Activated CD8-positive, alpha-beta memory T cell treated with anti-CD3 and anti-CD28 coated beads, Interleukin-2, amount 50 U/mL, for 24 hours (primary cell): ENCODE results near the gene RPL13.
A peak's percentile ranks its signal among the peaks of the same experiment; 100 is the strongest.

Source experiments
- DNase-seq: peaks from one replicate; pipeline ENCODE4 v3.0.0-alpha.2; 2020; ENCODE audit errors: extremely low read depth

RPL13 gene

DNA sequence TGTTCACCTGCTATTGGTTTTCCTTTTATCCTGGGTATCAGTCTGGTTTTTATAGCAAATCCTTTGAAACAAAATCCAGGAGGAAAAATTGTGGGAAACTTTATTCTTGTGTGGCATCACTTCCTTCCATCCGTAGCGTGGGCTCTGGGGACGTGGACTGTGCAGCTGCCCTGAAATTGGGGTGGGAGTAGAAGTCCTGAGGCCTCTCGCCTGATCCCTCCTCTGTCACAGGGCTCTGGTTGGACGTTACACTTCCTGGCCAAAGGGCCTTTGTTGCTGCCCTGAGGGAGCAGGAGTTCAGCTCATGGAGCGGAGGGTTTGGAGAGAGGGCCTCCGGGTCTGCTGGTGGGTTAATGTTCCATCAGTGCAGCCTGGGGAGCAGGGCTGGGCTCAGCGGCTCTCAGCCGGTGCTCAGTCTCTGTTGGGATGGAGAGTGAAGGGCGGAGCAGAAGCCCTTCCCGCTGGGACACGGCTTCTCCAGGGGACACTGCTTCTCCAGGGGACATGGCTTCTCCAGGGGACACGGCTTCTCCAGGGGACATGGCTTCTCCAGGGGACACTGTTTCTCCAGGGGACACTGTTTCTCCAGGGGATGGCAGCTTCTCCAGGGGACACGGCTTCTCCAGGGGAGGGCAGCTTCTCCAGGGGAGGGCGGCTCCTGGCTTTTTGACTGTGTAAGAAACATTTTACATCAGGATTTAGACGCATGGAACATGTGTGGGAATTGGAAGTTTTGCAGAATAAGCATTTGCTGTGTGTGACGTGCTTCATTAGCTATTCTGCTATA is 15.2 kb upstream of the RPL13 start:
- no peak for DNase-seq

DNA sequence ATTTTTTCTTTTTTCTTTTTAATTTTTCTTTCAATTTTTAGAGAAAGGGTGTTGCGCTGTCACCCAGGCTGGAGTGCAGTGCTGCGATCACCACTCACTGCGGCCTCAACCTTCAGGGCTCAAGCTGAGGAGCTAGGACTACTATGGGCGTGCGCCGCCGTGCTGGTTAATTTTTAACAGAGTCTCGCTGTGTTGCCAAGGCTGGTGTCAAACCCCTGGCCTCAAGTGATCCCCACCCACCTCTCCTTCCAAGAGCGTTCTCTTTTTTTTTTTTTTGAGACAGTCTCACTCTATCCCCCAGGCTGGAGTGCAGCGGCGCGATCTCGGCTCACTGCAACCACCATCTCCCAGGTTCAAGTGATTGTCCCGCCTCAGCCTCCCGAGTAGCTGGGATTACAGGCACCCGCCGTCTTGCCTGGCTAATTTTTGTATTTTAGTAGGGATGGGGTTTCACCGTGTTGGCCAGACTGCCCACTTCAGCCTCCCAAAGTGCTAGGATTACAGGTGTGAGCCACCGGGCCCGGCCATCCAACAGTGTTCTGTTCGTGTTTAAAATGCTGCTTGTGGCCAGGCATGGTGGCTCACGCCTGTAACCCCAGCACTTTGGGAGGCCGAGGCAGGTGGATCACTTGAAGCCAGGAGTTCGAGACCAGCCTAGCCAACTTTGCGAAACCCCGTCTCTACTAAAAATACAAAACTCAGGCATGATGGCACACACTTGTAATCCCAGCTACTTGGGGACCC is 14.5 kb upstream of the RPL13 start:
- no peak for DNase-seq

DNA sequence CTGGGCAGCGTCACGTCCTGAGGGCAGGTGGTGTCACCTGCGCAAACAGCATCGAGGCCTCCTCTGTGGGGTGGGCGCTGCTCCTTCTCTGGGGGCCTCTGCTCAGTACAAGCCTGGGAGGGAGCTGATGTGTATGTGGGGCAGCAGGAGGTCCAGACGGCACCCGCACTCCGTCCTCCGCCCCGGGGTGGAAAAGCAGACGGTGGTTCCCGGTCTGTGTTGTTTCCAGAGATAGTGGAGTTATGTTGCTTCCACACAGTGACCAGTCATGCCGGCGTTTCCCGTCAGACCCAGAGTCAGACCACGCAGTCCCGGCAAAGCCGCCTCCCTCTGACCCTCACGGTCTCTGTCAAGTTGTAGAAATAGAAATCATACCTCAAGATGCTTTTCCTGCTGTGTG is 13.7 kb upstream of the RPL13 start:
- no peak for DNase-seq

DNA sequence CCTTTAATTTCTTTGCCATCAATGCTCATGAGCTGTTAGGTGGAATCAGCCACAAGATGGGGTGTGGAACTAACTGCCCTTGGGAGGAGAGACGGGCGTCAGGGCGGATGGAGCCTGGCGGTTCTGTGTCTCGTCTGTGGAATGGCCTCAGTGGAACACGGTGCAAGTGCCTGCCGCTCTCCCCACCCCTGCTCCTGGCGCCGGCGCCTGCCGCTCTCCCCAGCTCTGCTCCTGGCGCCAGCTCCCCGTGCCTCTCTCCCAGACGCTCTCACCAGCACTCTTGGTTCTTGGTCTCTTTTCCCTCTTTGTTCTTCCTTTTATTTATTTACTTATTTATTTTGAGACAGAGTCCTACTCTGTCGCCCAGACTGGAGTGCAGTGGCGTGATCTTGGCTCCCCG is 13.2 kb upstream of the RPL13 start:
- DNase-seq = no peak

DNA sequence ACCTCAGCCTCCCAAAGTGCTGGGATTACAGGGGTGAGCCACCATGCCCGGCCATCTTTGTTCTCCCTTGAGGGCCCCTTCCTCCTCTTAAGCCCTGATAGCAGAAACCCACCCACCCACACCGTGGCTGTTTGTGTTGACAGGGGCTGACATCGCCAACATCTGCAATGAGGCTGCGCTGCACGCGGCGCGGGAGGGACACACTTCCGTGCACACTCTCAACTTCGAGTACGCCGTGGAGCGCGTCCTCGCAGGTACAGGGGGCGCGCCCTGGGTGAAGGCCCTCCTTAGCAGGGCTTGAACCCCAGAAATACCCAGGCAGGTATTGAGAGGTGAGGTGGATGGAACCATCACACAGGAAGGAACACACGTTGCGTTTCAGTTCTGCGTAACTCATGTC is 12.6 kb upstream of the RPL13 start:
- DNase-seq = no peak

DNA sequence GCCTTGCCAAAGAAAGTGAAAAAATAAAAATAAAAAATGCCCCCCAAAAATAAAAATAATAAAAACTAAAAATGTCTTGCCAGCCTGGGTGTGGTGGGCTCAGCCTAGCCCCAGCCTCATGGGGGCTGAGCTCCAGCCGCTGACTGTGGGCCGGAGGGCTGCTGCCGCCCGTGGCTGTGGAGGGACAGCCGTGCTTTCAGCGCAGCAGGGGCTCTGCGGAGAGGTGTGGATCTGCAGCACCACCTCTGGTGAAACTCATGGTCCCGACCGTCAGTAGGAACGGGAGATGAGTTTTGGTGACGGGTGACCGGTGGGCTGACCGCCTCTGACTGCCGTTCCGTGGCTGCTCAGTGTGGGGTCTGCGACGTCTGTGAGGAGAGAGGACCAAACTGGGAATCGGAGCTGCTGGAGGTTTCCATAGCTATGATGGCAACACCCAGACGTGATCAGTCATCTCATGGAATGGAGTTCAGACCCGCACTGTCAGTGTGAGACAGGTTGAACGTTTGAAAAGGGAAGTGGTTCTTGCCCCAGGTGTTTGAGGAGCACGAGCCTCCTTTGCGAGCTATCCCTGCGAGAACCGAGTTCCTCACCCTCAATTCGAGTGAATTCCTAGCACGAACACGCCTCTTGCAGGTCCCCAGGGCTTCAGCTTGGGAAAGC is 12.0 kb upstream of the RPL13 start:
- DNase-seq = no peak

DNA sequence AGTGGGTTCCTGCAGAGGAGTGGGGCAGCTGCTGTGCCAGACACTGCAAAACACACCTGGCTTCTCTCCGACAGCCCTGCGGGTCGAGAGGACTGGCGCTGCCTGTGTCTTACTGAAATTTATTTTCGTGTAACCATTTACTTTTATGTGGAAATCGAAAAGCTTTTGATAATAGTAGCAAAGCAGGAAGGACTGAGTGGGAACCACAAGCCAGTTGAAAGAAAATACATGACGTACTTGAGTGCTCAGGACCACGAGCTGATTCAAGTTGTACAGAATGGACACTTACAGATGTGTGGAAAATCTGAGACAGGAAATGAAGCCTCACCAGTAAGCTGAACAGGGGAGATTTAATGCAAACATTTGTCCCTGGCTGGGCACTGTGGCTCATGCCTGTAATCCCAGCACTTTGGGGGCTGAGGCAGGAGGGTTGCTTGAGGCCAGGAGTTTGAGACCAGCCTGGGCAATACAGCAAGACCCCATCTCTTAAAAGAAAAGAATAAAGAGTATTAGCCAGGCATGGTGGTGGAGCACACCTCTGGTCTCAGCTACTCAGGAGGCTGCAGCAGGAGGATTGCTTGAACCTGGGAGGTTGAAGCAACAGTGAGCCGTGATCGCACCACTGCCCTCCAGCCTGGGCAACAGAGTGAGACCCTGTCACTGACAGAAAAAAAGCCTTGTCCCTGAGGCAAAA is 11.3 kb upstream of the RPL13 start:
- DNase-seq = no peak

DNA sequence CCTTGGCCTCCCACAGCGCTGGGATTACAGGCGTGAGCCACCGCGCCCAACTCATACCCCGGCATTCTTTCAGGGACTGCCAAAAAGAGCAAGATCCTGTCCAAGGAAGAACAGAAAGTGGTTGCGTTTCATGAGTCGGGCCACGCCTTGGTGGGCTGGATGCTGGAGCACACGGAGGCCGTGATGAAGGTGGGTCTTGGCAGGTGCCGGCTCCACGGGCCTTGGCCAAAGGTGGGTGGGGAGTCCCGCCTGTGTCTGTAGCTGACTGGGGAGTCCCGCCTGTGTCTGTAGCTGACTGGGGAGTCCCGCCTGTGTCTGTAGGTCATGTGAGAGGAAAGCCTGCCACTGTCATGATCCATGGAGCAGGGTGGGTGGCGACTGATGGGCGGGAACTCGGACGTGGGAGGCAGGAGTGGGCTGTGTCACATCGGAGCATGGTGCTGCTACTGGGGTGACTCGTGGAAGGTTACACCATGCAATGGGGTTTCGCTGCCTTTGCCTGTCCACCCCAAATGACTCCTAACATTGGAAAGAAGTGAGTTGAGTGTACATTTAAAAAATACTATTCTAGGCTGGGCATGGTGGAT is 10.0 kb upstream of the RPL13 start:
- DNase-seq = no peak

DNA sequence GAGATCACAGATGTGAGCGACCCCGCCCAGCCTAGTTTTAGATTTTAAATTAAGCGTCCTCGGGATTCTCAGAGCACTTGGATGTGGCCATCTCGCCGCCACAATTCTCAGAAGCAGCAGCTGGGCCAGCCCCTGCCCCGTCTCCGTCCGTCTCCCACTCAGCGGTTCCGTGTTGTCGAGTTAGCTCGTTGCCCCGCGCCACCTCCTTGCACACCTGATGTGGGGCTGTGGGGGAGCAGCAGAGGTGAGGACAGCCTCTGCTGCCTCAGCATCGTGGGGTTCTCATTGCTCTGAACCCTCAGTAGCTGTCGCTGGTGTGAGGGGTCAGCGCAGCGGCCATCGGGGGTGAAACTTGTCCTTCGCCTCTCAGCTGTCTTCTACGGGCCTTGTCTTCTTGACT is 8.2 kb upstream of the RPL13 start:
- no peak for DNase-seq

DNA sequence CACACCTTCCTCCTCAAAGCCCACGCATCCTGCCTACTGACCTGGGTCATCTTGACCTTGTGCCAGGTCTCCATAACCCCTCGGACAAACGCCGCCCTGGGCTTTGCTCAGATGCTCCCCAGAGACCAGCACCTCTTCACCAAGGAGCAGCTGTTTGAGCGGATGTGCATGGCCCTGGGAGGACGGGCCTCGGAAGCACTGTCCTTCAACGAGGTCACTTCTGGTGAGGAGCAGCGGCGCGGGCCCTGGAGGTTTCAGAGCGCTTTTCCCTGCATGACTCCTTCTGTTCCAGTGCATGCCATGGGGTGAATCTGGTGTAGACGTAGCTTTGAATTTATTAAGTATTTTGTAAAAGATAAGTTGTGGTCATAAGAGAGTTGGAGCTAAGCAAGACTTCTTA is 7.6 kb upstream of the RPL13 start:
- no peak for DNase-seq

DNA sequence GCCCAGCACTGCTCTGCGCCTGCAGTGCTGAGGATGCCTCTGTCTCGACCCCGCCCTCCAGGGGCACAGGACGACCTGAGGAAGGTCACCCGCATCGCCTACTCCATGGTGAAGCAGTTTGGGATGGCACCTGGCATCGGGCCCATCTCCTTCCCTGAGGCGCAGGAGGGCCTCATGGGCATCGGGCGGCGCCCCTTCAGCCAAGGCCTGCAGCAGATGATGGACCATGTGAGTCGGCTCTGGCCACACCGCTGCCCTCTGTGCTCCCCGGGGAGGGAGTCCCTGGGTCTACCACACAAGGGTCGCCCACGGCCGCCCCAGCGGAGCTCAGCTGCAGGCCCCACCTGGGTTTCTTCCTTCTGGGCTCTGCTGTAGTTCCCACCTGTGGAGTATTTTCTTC is 6.7 kb upstream of the RPL13 start:
- no peak for DNase-seq

DNA sequence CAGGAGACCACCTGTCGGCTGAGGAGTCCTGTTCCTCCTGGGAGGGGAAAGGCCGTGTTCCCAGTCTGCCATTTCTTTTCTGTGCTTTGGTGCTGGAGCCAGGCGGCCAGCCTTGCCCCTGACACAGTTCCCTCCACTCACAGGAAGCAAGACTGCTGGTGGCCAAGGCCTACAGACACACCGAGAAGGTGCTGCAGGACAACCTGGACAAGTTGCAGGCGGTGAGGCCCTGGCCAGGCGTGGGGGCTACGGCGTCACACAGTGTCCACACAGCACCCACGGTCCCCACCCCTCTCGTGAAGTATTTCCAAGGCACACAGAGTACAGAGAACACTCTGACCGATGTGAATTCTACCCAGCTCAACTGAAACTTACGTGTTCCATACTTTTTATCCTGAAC is 6.1 kb upstream of the RPL13 start:
- DNase-seq = no peak

DNA sequence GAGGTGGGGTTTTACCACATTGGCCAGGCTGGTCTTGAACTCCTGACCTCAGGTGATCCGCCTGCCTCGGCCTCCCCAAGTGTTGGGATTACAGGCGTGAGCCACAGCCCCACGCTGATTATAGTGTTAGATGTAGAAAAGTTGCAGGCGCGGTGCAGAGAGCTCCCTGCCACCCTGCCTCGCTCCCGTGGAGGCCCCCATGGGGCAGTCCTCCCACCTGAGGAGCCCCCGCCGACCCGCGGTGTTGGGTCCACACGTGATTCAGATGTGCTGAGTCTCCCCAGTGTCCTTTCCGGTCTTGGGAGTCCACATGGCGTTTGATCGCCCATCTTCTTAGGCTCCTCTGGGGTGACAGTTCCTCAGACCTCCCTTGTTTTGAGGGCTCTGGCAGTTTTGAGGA is 5.2 kb upstream of the RPL13 start:
- DNase-seq = no peak

DNA sequence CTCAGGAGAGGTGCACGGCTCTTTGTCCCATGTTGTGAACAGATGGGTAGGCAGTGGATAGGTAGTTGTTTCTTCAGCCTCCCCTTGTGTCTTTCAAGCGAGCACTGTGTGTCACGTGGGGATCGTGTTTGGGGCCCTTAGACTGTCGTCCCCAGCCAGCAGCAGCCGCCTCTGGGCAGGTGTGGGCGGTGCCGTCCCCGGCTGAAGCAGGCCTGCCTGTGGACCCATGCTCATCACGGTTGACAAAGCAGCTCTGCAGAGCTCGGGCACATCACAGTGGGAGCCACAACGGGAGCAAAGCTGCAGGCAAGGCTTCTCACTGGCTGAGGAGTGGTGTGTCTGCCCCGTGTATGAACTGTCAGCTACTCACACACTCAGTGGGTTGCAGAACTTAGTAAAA is 4.7 kb upstream of the RPL13 start:
- DNase-seq = no peak

DNA sequence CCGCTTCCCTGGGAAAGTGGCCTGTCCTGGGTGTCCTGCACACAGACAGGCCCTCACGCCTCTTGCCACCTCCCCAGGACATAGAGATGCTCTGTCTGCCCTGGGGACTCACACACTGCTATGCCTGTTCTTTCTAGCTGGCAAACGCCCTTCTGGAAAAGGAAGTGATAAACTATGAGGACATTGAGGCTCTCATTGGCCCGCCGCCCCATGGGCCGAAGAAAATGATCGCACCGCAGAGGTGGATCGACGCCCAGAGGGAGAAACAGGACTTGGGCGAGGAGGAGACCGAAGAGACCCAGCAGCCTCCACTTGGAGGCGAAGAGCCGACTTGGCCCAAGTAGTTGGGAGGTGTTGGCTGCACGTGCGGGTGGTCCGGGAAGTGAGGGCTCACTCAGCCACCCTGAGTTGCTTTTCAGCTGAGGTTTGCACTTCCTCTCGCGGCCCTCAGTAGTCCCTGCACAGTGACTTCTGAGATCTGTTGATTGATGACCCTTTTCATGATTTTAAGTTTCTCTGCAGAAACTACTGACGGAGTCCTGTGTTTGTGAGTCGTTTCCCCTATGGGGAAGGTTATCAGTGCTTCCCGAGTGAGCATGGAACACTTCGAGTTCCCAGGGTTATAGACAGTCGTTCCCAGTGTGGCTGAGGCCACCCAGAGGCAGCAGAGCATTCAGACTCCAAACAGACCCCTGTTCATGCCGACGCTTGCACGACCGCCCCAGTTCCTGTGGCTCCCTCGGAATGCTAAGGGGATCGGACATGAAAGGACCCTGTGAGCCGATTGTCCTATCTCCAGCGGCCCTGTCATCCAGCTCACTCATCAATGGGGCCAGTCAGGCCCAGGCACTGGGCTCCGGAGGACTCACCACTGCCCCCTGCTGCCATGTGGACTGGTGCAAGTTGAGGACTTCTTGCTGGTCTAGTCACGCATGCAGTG is 3.5 kb upstream of the RPL13 start:
- peak; percentile 61 for DNase-seq

DNA sequence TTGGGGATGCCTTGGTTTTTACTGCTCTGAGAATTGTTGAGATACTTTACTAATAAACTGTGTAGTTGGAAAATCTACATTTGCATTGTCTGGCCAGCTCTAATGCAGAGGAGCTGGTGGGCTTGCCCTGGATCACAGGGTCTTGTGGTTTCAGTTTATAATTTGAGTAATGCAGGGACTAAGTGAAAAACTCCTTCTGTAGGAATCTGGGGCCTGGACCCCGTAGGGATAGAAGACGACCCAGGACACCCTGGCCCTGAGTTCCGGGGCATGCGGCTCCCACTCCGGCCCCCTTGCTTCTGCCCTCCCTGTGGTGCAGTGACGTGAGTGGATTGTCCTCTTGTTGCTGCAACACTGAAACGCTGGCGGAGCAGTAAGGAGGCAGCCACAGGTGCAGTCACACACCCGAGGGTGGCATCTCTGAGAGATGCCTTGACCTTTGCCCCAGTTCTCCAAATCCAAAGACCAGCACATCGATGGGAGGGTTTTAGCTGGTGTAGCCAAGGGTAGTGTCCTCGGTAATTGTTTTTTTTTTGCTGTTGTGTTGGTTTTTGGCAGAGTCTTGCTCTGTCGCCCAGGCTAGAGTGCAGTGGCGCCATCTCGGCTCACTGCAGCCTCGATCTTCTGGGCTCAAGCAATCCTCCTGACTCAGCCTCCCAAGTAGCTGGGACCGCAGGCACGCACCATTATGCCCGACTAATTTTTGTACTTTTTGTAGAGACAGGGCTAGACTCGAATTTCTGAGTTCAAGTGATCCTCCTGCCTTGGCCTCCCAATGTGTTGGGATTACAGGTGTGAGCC is 2.6 kb upstream of the RPL13 start:
- DNase-seq = no peak

DNA sequence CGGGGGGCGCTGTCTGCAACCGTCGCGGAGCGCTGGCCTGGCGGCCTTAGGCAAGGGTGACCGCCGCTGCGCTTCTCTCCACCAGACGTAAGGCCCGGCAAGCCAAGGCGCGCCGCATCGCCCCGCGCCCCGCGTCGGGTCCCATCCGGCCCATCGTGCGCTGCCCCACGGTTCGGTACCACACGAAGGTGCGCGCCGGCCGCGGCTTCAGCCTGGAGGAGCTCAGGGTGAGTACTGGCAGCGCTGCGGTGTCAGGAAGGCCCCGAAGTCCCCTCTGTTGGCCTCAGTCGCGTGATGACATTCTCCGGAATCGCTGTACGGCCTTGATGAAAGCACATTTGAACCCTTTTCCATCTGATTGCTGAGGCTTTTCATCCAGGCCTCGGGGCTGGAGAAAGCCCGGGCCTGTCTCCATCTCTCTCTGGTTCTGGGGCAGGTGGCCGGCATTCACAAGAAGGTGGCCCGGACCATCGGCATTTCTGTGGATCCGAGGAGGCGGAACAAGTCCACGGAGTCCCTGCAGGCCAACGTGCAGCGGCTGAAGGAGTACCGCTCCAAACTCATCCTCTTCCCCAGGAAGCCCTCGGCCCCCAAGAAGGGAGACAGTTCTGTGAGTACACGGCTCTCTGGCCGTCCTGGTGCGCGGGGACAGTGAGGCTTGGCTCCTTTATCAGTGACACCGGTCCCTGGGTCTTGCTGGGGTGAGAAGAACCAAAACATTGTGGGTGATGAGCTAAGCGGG is 831 bp downstream of the RPL13 start:
- DNase-seq = no peak

DNA sequence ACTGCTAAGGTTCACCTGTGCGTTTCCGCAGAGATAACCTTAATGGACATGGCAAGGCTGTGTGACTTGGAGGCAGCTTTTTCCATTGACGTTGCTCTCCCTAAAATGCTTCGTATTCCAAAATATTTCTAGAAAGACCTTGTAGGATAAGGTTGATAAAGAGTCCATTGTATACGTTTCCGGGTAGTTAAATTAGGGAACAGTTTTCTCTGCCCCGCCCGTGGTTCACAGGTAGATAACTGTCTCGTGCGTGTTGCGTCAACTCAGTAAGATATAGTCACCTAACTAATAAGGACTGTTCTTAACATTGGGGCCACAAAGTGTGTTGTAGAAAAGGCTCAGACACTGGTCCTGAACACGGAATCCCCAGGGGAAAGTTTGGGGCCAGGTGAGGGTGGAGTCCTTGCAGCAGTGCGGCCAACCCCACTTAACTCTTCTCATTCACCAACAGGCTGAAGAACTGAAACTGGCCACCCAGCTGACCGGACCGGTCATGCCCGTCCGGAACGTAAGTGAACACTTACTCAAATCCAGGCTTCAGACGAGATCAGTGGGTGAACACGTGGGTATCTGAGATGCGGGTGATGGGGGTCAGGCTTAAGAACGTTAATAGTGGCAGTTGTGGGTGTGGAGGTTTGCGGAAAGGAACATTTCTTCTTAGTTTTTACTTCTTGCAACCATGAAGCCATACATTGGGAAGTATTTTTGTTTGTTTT is 1.6 kb downstream of the RPL13 start:
- no peak for DNase-seq

DNA sequence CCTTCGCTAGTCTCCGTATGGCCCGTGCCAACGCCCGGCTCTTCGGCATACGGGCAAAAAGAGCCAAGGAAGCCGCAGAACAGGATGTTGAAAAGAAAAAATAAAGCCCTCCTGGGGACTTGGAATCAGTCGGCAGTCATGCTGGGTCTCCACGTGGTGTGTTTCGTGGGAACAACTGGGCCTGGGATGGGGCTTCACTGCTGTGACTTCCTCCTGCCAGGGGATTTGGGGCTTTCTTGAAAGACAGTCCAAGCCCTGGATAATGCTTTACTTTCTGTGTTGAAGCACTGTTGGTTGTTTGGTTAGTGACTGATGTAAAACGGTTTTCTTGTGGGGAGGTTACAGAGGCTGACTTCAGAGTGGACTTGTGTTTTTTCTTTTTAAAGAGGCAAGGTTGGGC is 2.5 kb downstream of the RPL13 start:
- DNase-seq = no peak
